ENCODE results near the gene SLC4A11. TPM values are rescaled to one million over a fixed set of nuclear protein-coding genes. Genes with fewer than 3 reads are reported as not detected.

The SLC4A11 gene
- total RNA-seq, 4 donors from 2014 or later, result 0.20 to 1.4 (median 0.69) TPM

- no peak for TF ChIP-seq POLR2A (IDR thresholded peaks at IDR 0.05)
- no peak for TF ChIP-seq CTCF (IDR thresholded peaks at IDR 0.05)
- no peak for TF ChIP-seq POLR2AphosphoS5 (IDR thresholded peaks at IDR 0.05)
- TF ChIP-seq EP300 (IDR thresholded peaks at IDR 0.05; ENCODE audit: low read depth), result no peak
- 40 to 64% methylated on average over 3 to 4 of the region's 4 CpGs for WGBS, 2 donors (ENCODE audit: low coverage in 1 of 2)
- no peak overlapping the region for H3K27ac ChIP-seq
- H3K27me3 ChIP-seq, result peaks cover 82% of the 10 kb centered on the region
- in situ Hi-C loops (cut with MboI; ENCODE audit: low pct_ligation_motif_present in 1 of 4, low pct_unique_long_range_greater_than_20kb in 1 of 4, low sequenced_read_pairs in 3 of 4), result no loop called here
- no peaks in the 10 kb centered on the region for H3K9me3 ChIP-seq
- H3K36me3 ChIP-seq, result no peaks in the 10 kb centered on the region
- no peak overlapping the region for H3K4me3 ChIP-seq
- intact Hi-C loops (cut with DNase I; ENCODE audit: low total_unique reads), result no loop called here
- DNase-seq, result no peak
- peaks cover 3 to 11% (median 8%) of the 10 kb centered on the region in 4 donors for H3K4me1 ChIP-seq
These were observed 6.7 kb upstream of the SLC4A11 start for GRCh38 chr20:3245711-3246110.

- in situ Hi-C loops (cut with MboI; ENCODE audit: low pct_ligation_motif_present in 1 of 4, low pct_unique_long_range_greater_than_20kb in 1 of 4, low sequenced_read_pairs in 3 of 4), result no loop called here
- intact Hi-C loops (cut with DNase I; ENCODE audit: low total_unique reads), result no loop called here
- Histone ChIP-seq H3K9me3 (no peaks in the 10 kb centered on the region), H3K4me3 (no peak overlapping the region), H3K36me3 (no peaks in the 10 kb centered on the region), H3K27me3 (peaks cover 82% of the 10 kb centered on the region), H3K27ac (no peak overlapping the region), H3K4me1 (peaks cover 3 to 11% (median 8%) of the 10 kb centered on the region in 4 donors)
- 64 to 80% methylated on average over 2 of the region's 2 CpGs for WGBS, 2 donors (ENCODE audit: low coverage in 1 of 2)
- TF ChIP-seq POLR2AphosphoS5 (IDR thresholded peaks at IDR 0.05), result no peak
- no peak for TF ChIP-seq EP300 (IDR thresholded peaks at IDR 0.05; ENCODE audit: low read depth)
- TF ChIP-seq POLR2A (IDR thresholded peaks at IDR 0.05), result no peak
- TF ChIP-seq CTCF (IDR thresholded peaks at IDR 0.05), result no peak
- DNase-seq, result no peak
These were observed 6.2 kb upstream of the SLC4A11 start for GRCh38 chr20:3245156-3245555.

GRCh38 chr20:3244613-3245012 is 5.6 kb upstream of the SLC4A11 start:
- Histone ChIP-seq H3K27me3 (peaks cover 82% of the 10 kb centered on the region), H3K4me1 (peaks cover 3 to 15% (median 13%) of the 10 kb centered on the region in 4 donors), H3K4me3 (no peak overlapping the region), H3K36me3 (no peaks in the 10 kb centered on the region), H3K27ac (no peak overlapping the region), H3K9me3 (no peaks in the 10 kb centered on the region)
- WGBS, 2 donors (ENCODE audit: low coverage in 1 of 2), result 80% methylated on average over 1 of the region's 1 CpG; no CpG with 5 or more reads in 1 of the 2 donors
- intact Hi-C loops (cut with DNase I; ENCODE audit: low total_unique reads), result no loop called here
- TF ChIP-seq EP300 (IDR thresholded peaks at IDR 0.05; ENCODE audit: low read depth) (no peak), POLR2A (IDR thresholded peaks at IDR 0.05) (no peak), CTCF (IDR thresholded peaks at IDR 0.05) (no peak), POLR2AphosphoS5 (IDR thresholded peaks at IDR 0.05) (no peak)
- DNase-seq, result no peak
- in situ Hi-C loops (cut with MboI; ENCODE audit: low pct_ligation_motif_present in 1 of 4, low pct_unique_long_range_greater_than_20kb in 1 of 4, low sequenced_read_pairs in 3 of 4), result no loop called here

GRCh38 chr20:3243718-3244358 is 4.8 kb upstream of the SLC4A11 start:
- TF ChIP-seq POLR2AphosphoS5 (IDR thresholded peaks at IDR 0.05), result no peak
- TF ChIP-seq CTCF (IDR thresholded peaks at IDR 0.05), result no peak
- no peak for TF ChIP-seq POLR2A (IDR thresholded peaks at IDR 0.05)
- no peak overlapping the region for H3K27ac ChIP-seq
- intact Hi-C loops (cut with DNase I; ENCODE audit: low total_unique reads) (no loop called here), in situ Hi-C loops (cut with MboI; ENCODE audit: low pct_ligation_motif_present in 1 of 4, low pct_unique_long_range_greater_than_20kb in 1 of 4, low sequenced_read_pairs in 3 of 4) (no loop called here)
- 70 to 77% methylated on average over 5 to 11 of the region's 11 CpGs for WGBS, 2 donors (ENCODE audit: low coverage in 1 of 2)
- H3K9me3 ChIP-seq, result no peaks in the 10 kb centered on the region
- no peak overlapping the region for H3K4me3 ChIP-seq
- peaks cover under 1 to 18% (median 12%) of the 10 kb centered on the region in 4 donors for H3K4me1 ChIP-seq
- no peaks in the 10 kb centered on the region for H3K36me3 ChIP-seq
- peaks cover 82% of the 10 kb centered on the region for H3K27me3 ChIP-seq
- DNase-seq, result no peak
